ENCODE data around the gene MATK.
"Not testable (repeated sequence)": the region's sequence is repeated elsewhere in the genome, so short reads cannot be mapped to it uniquely, and the experiment has no call there.

Gene MATK

DNA sequence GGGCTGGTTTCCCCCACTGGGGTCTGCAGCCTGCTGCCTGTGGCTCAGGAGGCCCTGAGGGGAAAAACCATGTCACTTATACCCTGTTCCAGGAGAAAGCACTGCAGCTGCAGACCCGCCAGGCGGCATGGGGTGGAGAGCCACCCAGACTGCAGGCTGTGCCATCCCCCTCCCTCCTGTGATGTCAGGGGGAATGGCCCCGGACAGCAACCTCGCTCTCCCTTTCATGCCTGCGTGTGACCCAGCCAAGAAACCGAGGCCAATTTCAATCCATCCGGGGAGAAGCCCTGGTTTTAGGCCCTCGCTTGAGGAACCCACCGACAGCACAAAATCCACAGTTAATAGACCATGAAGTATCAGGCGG lies 37.2 kb upstream of the MATK start:
- Histone ChIP-seq H3K36me3 (ENCODE audit: control insufficient read depth, insufficient read depth, low read length) (no peaks in the 10 kb centered on the region), H3K9ac (ENCODE audit: low read length) (no peak overlapping the region), H3K4me1 (ENCODE audit: control insufficient read depth, insufficient read depth, low read length) (no peaks in the 10 kb centered on the region), H3K27me3 (ENCODE audit: control insufficient read depth, insufficient read depth, low read length) (no peaks in the 10 kb centered on the region), H3K9me3 (ENCODE audit: control insufficient read depth, low read length) (no peaks in the 10 kb centered on the region), H3K4me3 (ENCODE audit: low read length) (no peak overlapping the region)

DNA sequence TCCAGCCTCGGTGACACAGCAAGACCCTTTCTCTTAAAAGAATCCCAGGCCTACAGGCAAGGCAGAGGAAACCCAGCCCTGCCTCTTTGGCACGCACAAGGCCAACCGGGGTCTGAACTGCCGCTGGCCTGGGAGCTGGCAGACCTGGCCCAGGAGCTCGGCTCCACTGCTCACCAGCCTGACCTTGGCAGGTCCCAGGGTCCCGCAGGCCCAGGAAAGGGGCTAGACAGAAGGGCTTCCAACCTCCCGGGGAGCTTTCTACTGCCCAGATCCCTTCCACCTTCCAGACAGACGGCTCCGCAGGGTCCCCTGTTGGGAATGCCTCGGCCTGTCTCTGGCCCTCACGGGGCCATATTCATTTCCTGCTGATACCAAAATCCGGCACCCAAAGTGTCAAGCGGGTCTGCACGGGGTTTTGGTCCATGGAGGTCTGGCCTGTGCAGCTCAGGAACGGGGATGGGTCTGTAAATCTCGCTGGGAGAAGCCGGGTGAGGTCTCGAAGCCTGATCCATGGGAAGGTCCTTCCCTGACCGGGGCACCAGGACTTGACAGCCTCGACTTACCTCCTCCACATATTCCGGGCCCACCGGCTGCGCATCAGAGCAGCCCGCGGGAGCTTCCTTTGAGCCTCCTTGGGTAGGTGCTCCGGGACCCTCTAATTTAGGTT lies 36.6 kb upstream of the MATK start:
- Histone ChIP-seq H3K4me3 (ENCODE audit: low read length) (no peak overlapping the region), H3K9me3 (ENCODE audit: control insufficient read depth, low read length) (no peaks in the 10 kb centered on the region), H3K36me3 (ENCODE audit: control insufficient read depth, insufficient read depth, low read length) (no peaks in the 10 kb centered on the region), H3K4me1 (ENCODE audit: control insufficient read depth, insufficient read depth, low read length) (no peaks in the 10 kb centered on the region), H3K9ac (ENCODE audit: low read length) (no peak overlapping the region), H3K27me3 (ENCODE audit: control insufficient read depth, insufficient read depth, low read length) (no peaks in the 10 kb centered on the region)

DNA sequence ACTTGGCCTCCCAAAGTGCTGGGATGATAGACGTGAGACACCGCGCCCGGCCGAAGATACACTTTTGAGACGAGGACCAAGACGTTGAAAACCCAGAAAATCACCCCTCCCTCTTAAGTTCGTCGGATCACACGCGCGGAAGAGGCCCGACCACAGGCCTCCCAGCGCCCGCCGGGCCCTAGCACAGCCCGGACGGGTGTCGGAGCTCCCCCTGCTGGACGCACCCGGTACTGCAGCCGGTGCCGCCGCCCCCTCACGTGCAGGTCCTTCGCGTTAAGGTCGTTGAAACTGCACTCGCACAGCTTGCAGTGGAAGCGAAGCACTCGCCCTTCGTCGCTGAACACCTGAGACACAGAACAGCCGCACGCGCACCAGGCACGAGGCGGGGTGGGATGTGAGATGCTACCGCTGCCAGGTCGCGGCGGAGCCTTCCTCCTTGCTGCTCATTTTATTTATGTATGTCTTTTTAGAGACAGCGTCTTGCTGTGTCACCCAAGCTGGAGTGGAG lies 35.7 kb upstream of the MATK start:
- H3K4me3 ChIP-seq (ENCODE audit: low read length), result no peak overlapping the region
- H3K9ac ChIP-seq (ENCODE audit: low read length), result no peak overlapping the region
- no peaks in the 10 kb centered on the region for H3K36me3 ChIP-seq (ENCODE audit: control insufficient read depth, insufficient read depth, low read length)
- no peaks in the 10 kb centered on the region for H3K27me3 ChIP-seq (ENCODE audit: control insufficient read depth, insufficient read depth, low read length)
- no peaks in the 10 kb centered on the region for H3K4me1 ChIP-seq (ENCODE audit: control insufficient read depth, insufficient read depth, low read length)
- H3K9me3 ChIP-seq (ENCODE audit: control insufficient read depth, low read length), result no peaks in the 10 kb centered on the region

DNA sequence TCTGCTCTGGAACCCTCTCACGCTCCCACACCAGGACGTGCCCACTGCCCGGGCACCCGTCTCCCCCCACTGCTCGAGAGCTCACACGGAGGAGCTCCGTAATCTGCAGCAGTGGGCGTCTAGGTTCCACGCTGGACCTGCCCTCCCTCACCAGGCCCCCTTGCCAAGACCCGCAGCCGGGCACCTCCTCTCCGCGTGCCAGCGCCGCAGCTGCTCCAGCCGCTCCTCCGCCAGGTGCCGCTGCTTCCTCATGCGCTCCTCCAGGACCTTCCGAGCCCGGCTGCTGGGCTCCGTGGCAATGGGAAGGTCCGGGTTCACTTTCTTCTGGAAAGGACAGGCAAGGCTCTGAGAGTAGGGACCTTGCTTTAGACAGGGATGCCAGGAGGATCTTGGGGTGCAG lies 35.0 kb upstream of the MATK start:
- no peaks in the 10 kb centered on the region for H3K4me1 ChIP-seq (ENCODE audit: control insufficient read depth, insufficient read depth, low read length)
- H3K27me3 ChIP-seq (ENCODE audit: control insufficient read depth, insufficient read depth, low read length), result no peaks in the 10 kb centered on the region
- no peak overlapping the region for H3K4me3 ChIP-seq (ENCODE audit: low read length)
- no peaks in the 10 kb centered on the region for H3K9me3 ChIP-seq (ENCODE audit: control insufficient read depth, low read length)
- no peaks in the 10 kb centered on the region for H3K36me3 ChIP-seq (ENCODE audit: control insufficient read depth, insufficient read depth, low read length)
- no peak overlapping the region for H3K9ac ChIP-seq (ENCODE audit: low read length)

DNA sequence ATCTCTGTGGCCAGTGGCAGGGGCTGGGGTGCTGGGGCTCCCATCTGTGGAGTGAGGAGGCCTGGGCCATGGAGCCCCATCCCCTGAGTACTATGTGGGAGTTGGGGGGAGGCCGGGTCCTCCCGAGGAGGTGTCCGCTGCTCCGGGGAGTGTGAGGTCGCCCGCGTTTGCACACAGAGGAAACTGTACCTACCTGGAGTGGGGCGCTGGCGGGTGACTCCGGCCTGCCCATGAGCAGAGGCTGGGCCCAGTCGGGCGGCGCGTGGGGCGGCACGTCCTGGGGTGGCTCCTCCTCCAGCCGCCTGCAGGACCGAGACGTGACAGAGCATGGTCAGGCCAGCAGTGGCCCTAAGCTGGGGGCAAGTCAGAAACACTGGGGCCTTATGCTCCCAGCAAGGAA lies 33.8 kb upstream of the MATK start:
- Histone ChIP-seq H3K4me1 (ENCODE audit: control insufficient read depth, insufficient read depth, low read length) (no peaks in the 10 kb centered on the region), H3K36me3 (ENCODE audit: control insufficient read depth, insufficient read depth, low read length) (no peaks in the 10 kb centered on the region), H3K27me3 (ENCODE audit: control insufficient read depth, insufficient read depth, low read length) (no peaks in the 10 kb centered on the region), H3K9ac (ENCODE audit: low read length) (no peak overlapping the region), H3K9me3 (ENCODE audit: control insufficient read depth, low read length) (no peaks in the 10 kb centered on the region), H3K4me3 (ENCODE audit: low read length) (no peak overlapping the region)

DNA sequence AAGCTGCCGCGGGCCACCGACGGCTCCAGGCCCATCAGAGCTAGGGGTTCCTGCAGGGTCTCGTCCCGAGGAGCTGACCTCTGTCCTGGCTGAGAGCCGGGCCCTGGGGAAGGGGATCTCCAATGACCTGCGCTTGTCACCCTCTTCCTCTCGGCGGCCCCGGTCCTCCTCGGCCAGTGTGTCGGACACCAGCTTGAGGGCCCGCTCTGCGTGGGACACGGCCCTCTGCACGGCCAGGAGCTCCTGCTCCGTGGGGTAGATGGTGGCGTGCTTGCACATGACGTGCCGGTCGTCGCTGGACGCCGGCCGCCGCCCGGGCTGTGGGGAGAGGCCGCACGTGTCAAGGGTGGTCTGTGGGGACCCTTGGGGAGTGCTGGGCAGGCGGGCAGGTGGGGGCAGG lies 32.7 kb upstream of the MATK start:
- Histone ChIP-seq H3K9ac (ENCODE audit: low read length) (no peak overlapping the region), H3K27me3 (ENCODE audit: control insufficient read depth, insufficient read depth, low read length) (no peaks in the 10 kb centered on the region), H3K9me3 (ENCODE audit: control insufficient read depth, low read length) (no peaks in the 10 kb centered on the region), H3K4me1 (ENCODE audit: control insufficient read depth, insufficient read depth, low read length) (no peaks in the 10 kb centered on the region), H3K36me3 (ENCODE audit: control insufficient read depth, insufficient read depth, low read length) (no peaks in the 10 kb centered on the region), H3K4me3 (ENCODE audit: low read length) (no peak overlapping the region)

DNA sequence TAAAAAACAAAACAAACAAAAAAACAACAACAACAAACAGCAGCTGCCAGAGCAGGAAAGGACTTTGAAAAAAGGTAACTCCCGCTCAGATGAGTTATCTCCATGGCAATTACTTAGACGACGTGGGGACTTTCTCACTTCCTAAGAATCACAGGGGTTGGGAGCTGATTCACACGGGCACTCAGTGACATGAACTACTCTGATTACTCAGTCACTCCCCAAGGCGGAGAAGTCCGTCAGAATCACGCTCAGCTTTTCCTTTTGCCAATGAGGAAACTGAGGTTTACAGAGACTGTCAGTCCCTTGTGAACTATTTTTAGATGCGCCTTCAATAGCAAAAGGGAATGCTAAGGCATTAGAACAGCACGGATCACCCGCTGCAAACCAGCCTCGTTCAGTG lies 32.3 kb upstream of the MATK start:
- no peaks in the 10 kb centered on the region for H3K4me1 ChIP-seq (ENCODE audit: control insufficient read depth, insufficient read depth, low read length)
- H3K9ac ChIP-seq (ENCODE audit: low read length), result no peak overlapping the region
- no peak overlapping the region for H3K4me3 ChIP-seq (ENCODE audit: low read length)
- no peaks in the 10 kb centered on the region for H3K9me3 ChIP-seq (ENCODE audit: control insufficient read depth, low read length)
- H3K27me3 ChIP-seq (ENCODE audit: control insufficient read depth, insufficient read depth, low read length), result no peaks in the 10 kb centered on the region
- no peaks in the 10 kb centered on the region for H3K36me3 ChIP-seq (ENCODE audit: control insufficient read depth, insufficient read depth, low read length)

DNA sequence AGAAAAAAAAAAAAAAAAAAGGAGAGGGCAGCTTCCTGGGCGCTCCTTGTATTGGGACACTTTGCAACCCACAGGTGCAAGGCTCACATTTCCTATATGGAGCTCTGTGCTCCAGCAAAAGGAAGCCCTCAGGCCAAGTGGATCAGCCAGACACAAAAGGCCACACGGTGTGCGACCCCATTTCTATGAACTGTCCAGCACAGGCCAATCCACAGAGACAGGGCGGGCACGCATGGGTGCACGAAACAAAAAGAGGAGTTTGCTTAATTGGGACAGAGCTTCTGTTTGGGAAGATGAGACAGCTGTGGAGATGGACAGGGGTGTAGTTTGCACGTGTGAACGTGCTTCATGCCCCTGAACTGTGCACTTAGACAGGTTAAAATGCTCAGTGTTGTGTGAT lies 31.6 kb upstream of the MATK start:
- no peak overlapping the region for H3K4me3 ChIP-seq (ENCODE audit: low read length)
- no peaks in the 10 kb centered on the region for H3K4me1 ChIP-seq (ENCODE audit: control insufficient read depth, insufficient read depth, low read length)
- no peaks in the 10 kb centered on the region for H3K9me3 ChIP-seq (ENCODE audit: control insufficient read depth, low read length)
- H3K27me3 ChIP-seq (ENCODE audit: control insufficient read depth, insufficient read depth, low read length), result no peaks in the 10 kb centered on the region
- no peak overlapping the region for H3K9ac ChIP-seq (ENCODE audit: low read length)
- no peaks in the 10 kb centered on the region for H3K36me3 ChIP-seq (ENCODE audit: control insufficient read depth, insufficient read depth, low read length)

DNA sequence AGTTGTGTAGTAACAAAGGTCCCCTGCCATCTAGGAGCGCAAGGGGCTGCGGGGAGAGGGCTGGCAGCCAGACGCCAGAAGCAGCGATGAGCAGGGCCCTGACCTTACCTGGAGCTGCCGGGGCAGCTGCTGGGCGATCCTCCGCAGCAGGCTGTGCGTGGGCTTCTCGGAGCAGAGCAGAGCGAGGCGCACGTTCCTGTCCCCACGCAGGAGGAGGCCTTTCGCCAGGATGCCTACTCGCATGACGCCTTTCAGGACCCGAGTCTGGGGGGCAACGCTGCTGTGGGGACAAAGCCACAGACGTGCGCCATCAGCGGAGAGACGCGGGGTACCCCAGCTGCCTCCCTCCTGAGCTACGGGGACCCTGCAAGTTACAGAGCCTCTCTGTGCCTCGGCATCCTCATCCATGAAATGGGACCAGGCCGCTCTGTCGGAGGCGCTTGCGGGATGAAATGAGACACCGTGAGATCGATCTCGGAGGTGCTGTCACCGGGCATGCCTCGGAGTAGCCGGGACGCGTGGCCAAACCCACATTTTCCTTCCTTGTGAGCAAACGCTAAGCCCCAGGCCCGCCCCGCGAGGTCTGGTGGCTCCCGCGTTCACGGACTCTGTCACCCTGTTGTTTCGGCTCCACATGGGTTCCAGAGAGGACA lies 30.5 kb upstream of the MATK start:
- no peak overlapping the region for H3K9ac ChIP-seq (ENCODE audit: low read length)
- H3K9me3 ChIP-seq (ENCODE audit: control insufficient read depth, low read length), result no peaks in the 10 kb centered on the region
- no peaks in the 10 kb centered on the region for H3K36me3 ChIP-seq (ENCODE audit: control insufficient read depth, insufficient read depth, low read length)
- H3K4me3 ChIP-seq (ENCODE audit: low read length), result no peak overlapping the region
- H3K27me3 ChIP-seq (ENCODE audit: control insufficient read depth, insufficient read depth, low read length), result no peaks in the 10 kb centered on the region
- no peaks in the 10 kb centered on the region for H3K4me1 ChIP-seq (ENCODE audit: control insufficient read depth, insufficient read depth, low read length)

DNA sequence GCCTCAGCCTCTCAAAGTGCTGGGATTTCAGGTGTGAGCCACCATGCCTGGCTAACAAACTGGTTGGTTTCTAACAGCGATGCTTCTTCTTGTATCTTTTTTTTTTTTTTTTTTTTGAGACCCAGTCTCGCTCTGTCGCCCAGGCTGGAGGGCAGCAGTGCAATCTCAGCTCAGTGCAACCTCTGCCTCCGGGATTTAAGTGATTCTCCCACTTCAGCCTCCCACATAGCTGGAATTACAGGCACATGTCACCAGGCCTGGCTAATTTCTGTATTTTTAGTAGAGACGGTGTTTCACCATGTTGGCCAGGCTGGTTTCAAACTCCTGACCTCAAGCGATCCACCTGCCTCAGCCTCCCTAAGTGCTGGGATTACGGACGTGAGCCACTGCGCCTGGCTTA lies 30.0 kb upstream of the MATK start:
- not testable (repeated sequence) for H3K27me3 ChIP-seq (ENCODE audit: control insufficient read depth, insufficient read depth, low read length); H3K36me3 ChIP-seq (ENCODE audit: control insufficient read depth, insufficient read depth, low read length)

DNA sequence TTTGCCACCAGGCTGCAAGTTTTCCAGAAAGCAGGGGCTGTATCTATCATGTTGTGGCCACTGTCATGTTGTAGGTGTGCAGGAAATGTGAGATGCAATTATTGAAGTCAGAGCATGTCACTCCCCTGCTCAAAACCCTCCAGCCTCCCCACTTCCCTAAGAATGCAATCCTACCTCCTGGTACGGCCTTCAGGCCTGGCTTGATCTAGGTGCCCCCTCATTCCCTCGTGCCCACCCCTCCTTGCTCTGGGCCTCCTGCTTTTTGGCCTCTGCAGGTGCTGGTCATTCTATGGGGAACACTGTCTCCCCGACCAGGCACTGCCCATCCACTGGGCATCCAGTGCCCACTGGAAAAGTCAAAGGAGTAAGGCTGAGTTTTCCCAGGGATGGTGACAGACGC lies 28.5 kb upstream of the MATK start:
- no peaks in the 10 kb centered on the region for H3K36me3 ChIP-seq (ENCODE audit: control insufficient read depth, insufficient read depth, low read length)
- no peaks in the 10 kb centered on the region for H3K4me1 ChIP-seq (ENCODE audit: control insufficient read depth, insufficient read depth, low read length)
- no peak overlapping the region for H3K4me3 ChIP-seq (ENCODE audit: low read length)
- no peak overlapping the region for H3K9ac ChIP-seq (ENCODE audit: low read length)
- no peaks in the 10 kb centered on the region for H3K27me3 ChIP-seq (ENCODE audit: control insufficient read depth, insufficient read depth, low read length)
- no peaks in the 10 kb centered on the region for H3K9me3 ChIP-seq (ENCODE audit: control insufficient read depth, low read length)

More for the DNA sequence above, 30.0 kb upstream of the MATK start:
- H3K4me1 ChIP-seq (ENCODE audit: control insufficient read depth, insufficient read depth, low read length); H3K9me3 ChIP-seq (ENCODE audit: control insufficient read depth, low read length); H3K4me3 ChIP-seq (ENCODE audit: low read length); H3K9ac ChIP-seq (ENCODE audit: low read length): not testable (repeated sequence)

DNA sequence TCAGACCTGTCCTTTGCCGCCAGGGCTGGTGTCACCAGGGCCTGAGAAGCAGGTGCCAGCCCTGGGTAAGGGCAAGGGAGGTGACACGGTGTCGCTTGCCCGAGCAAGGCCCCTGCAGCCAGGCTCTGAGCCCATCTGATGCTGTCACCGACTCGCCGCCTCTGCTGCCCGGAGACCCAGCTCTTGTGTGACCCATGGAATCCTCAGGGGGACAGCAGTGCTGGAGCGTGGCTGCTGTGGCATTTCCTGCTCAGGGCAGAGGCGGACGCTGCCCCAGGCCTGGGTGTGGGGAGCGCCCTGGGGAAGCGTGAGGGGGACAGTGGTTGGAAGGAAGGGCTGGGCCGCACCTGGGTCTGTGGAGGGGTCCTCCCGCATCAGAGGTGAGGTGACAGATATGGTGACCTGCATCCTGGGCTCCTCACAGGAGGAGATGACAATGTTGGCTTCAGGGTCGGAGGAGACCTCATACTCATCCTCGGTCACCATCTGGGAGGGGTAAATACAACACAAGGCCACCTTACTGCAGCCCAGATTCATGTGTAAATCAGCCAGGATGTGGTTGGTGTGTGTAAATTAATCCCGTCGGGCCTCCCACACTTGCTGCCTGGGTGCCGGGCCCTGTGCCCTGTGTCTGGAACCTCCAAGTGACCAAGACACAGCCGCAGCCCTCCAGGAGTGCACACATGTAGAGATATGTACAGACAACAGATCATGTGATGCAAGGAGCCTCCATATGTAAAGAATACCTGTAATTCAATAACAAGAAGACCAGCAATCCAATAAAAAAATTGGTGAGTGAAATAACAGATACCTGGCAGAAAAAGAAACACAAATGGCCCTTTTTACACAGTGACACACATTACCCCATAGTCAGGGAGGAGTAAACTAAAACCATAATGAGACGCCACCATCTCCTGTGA lies 27.6 kb upstream of the MATK start:
- no peak overlapping the region for H3K4me3 ChIP-seq (ENCODE audit: low read length)
- H3K9ac ChIP-seq (ENCODE audit: low read length), result no peak overlapping the region

More for the DNA sequence above, 27.6 kb upstream of the MATK start:
- Histone ChIP-seq H3K36me3 (ENCODE audit: control insufficient read depth, insufficient read depth, low read length) (no peaks in the 10 kb centered on the region), H3K9me3 (ENCODE audit: control insufficient read depth, low read length) (no peaks in the 10 kb centered on the region), H3K4me1 (ENCODE audit: control insufficient read depth, insufficient read depth, low read length) (no peaks in the 10 kb centered on the region), H3K27me3 (ENCODE audit: control insufficient read depth, insufficient read depth, low read length) (no peaks in the 10 kb centered on the region)
